GM18499 (cell line): ENCODE data around the gene UGT2A3.
"Not testable (repeated sequence)": the region's sequence is repeated elsewhere in the genome, so short reads cannot be mapped to it uniquely, and the experiment has no call there.

Experiments
- ATAC-seq: cut with Tn5 transposase; IDR thresholded peaks from one replicate; pipeline ENCODE4 v1.9.1; 2021; ENCODE audit warnings: moderate number of reproducible peaks; ENCODE audit not compliant: insufficient read depth, unreplicated experiment

Gene UGT2A3

DNA sequence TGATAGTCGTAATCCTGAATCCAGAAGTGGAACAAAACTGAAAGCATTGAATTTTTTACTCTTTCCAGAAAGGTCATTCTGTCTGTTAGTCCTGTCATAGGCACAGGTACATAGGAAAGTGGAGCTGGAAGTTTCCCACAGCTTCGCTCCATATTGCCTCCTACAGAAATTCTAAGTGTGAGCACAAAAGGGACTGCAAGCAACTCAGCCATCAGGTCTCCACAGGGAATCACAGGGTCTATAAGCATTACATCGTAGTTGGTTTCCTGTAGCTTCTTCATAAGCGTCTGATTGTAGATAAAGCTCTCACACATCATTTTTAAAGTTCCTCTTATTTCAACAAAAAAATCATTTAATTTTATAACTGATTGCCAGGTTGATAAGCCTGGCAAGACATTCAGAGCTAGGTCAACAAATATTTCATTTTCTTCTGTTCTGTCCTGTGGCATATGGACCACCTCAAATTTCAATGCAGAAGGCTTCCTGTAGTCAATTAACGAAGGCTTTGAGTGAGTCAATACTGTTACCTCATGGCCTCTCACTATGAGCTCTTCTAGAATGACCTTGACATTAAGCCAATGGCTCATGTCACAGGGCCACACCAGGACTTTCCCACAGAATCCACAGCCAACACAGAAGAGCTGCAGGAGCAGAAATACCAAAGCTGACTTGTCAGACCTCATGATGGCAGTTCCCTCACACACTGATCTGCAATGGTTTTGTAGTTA lies at the start of gene UGT2A3:
UGT2A3 (minus strand) TSS at position 727 of the 728 bp plus-strand sequence; CDS start at position 683, 44 bp downstream.
- ATAC-seq: no peak

DNA sequence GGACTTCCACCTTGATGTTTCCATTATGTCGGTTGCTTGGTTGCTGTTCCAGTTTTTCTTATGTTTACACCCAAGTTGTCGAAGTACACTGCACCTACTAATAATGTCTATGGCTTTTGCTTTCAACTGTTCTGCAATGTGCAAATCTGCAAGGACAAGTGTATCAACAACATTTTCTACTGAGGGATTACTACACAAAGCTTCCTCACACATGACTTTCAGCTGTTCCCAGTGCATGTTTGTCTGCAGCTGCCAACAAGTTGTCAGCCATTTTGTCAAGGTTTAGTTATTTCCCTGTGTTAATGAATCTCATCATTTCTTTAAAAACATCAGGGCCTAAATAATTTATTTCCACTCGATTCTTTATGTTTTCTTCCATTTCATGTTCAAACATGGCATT lies 45.4 kb upstream of the UGT2A3 start:
- no peak for ATAC-seq

DNA sequence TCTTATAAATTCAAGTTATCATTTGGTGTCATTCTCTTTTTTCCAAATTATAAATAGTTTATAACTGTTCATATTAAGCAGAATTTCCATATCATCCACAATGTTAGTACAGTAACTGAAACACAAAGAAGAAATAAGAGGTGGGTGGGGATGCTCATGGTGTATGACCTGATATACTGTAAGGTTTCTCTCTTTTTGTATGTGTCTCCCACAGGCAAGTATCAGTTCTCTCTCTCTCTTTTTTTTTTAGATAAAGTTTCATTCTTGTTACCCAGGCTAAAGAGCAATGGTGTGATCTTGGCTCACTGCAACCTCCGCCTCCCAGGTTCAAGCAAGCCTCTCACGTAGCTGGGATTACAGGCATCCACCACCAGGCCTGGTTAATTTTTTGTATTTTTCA lies 43.7 kb upstream of the UGT2A3 start:
- no peak for ATAC-seq

DNA sequence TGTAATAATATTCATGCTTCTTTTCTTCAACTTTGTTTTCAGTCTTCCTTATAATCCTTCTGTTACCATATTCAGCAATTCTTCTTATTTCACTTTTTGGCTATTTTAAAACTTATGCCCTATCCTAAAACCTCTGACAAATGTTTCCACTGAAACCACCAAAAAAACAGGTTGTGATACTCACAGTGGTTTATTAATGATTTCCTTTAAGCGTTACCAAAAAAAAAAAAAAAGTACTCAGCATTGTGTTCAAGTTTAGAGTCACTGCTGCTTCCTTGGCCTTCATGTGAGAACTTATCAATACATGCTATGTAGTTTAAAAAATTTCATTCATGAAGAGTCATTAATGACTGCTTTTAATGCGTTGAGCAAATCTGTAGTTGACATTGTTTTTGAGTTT lies 35.4 kb upstream of the UGT2A3 start:
- ATAC-seq: peak; percentile 48

DNA sequence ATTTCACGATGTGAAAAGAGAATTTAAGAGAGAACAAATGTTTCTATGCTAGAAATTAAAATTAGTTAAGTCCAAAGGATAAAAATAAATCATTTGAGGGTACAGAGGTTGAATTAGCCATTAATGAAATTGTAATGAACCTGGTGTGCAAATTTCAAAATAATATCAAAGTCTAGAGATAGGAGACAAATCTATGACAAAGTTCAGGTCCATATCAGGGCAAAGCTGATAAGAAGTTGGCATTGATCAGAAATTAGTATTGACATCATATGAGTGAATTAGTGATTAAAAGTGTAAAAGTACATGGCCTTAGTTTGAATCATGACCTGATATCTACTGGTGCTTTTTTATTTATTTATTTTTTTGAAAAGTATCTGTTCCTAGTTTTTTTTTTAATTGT lies 33.8 kb upstream of the UGT2A3 start:
- ATAC-seq: no peak

DNA sequence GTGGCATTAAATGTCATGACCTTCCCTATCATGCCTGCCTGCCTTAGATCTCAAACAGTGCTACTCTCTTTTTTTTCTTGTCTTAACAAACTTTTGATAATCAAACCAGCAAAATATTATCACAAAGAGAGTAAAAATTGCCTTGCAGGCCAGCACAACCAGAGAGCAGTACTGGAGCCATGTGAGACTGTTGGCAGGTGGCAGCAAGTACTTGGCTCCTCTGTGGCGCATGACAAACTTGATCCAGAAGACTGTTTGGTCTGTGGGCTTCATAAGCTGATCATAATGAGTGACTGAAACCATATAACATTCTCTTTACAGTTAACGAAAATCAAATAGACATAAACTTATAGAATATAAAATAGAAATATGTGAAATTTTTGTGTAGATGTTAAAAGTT lies 33.3 kb upstream of the UGT2A3 start:
- no peak for ATAC-seq

DNA sequence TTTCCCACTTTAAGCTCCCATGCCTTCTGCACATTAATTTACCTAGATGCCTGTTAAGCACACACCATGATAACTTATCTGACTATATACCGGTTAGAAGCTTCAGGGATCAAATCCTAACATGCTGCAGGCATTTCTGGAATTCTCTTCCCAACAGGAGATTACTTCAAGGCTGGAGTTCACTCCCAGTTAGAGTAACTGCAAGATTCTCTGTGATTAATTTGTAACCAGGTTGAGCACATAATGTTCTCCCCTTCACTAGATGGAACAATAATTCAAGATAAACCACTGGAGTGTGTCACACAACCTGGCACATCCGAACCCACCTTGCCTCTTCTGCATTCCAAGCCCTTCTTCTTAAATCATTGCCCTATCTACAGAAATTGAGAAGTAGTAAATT lies 11.8 kb upstream of the UGT2A3 start:
- ATAC-seq: no peak

DNA sequence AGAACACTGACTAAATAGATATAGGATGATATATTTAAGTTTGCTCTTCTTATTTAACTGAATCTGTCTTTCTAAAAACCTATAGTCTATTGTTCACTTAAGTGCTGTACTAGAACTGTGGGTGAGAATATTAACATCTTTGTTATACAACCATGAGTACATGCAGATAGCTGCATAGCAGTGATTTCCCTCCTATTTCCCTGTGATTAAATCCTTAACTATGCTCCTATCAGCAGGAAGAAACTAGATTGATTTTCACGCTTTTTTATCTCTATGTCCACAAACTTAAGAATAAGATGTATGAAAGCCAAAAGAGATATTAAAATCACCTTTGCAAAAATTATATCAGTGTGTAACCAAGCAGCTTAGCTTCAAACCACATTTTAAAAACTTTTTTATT lies 11.3 kb upstream of the UGT2A3 start:
- ATAC-seq: no peak

- ATAC-seq: no peak
These were observed 8.9 kb upstream of the UGT2A3 start for GRCh38 chr4:68960294-68961163.

GRCh38 chr4:68959085-68959484 lies 7.5 kb upstream of the UGT2A3 start:
- ATAC-seq: not testable (repeated sequence)

DNA sequence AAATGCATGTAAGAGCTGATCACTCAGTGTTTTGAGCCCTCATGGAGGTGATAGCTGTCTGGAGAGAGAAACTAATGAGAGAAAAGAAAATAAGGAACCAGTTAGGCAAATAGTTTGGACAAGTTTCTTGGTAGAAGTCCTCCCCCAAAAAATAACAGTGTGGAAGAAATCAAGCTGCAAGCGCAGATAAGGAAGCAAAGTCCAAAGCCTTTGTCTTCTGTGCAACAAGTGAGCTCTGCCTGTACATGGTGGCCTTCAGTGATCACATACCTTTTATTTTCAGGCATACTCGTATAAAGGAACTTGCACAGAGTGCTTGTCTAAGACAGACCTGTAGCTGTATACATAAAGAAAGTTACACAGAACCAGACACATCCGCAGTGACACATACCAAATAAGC lies 2.5 kb upstream of the UGT2A3 start:
- ATAC-seq: no peak

GRCh38 chr4:68953056-68953596 lies 1.5 kb upstream of the UGT2A3 start:
- no peak for ATAC-seq

GRCh38 chr4:68951806-68952585 lies 392 bp upstream of the UGT2A3 start:
- no peak for ATAC-seq

DNA sequence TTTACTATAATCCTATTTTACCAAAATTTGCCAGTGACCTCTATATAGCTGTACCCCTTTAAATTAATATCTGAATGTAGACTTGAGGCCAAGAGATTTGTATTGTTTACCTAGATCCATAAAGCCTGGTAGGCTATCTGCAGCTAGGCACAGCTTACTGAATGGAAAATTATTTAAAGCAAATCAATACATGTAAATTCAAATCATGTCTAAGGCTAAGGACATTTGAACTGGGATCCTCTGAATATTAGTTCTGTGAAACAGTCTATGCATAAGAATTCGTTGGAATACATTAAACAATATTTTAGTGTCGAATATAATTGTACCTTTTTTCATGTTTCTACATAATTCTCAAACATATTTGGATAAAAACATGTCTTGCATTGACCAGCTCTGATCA lies 1.6 kb downstream of the UGT2A3 start:
- ATAC-seq: no peak

DNA sequence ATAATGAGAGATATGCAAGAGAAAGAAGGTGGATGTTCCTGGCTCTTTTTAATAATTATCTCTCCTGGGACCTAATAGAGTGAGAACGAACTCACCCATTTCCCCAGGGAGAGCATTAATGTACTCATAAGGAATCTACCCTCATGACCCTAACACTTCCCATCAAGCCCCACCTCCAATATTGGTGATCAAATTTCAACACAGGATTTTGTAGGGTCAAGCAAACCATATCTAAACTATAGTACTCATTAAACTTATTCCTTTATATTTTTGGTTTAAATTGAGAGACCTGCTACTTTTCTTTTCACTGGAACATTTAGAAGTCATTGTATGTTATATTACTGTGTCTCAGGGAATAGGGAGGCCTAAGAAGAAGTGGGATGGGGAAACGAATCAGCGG lies 2.6 kb downstream of the UGT2A3 start:
- ATAC-seq: no peak

DNA sequence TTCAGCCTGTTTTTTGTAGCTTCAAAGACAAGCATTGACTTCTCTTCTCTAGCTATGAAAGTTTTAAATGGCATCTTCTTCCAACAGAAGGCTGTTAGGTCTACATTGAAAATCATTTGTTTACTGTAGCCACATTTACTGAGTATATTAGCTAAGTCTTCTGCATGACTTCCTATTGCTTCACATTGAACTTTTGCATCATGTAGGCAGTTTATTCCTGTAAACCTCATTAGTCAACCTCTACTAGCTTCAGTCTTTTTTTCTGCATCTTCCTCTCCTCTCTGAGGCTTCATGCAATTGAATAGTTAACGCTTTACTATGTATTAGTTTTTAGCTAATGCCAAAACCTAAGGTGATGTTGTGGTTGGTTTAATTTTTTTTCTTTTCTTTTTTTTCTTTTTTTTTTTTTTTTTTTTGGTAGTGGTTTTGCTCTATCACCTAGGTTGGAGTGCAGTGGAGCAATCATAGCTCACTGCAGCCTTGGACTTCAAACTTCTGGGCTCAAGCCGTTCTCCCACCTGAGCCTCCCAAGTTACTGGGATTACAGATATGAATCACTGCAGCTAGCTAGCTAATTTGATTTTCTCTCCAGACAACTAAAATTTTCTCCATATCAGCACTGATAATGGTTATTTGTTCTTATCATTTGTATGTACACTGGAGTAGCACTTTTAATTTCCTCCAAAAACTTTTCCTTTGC lies 3.4 kb downstream of the UGT2A3 start:
- ATAC-seq: no peak

- no peak for ATAC-seq
These were observed 22.4 kb downstream of the UGT2A3 start for GRCh38 chr4:68929076-68929737.

- ATAC-seq: no peak
These were observed 24.4 kb downstream of the UGT2A3 start for GRCh38 chr4:68927165-68927564.

DNA sequence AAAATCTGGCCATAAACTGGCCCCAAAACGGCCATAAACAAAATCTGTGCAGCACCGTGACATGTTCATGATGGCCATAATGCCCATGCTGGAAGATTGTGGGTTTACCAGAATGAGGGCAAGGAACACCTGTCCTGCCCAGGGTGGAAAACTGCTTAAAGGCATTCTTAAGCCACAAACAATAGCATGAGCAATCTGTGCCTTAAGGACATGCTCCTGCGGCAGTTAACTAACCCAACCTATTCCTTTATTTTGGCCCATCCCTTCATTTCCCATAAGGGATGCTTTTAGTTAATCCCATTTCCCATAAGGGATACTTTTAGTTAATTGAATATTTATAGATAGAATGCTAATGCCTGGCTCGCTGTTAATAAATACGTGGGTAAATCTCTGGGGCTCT lies 29.4 kb downstream of the UGT2A3 start:
- ATAC-seq: not testable (repeated sequence)
